ENCODE results near the gene VPS33B. TPM values are rescaled to one million over a fixed set of nuclear protein-coding genes. Genes with fewer than 3 reads are reported as not detected.

Gene VPS33B
- total RNA-seq, 1 experiment from 2014 or later = 19.5 TPM

DNA sequence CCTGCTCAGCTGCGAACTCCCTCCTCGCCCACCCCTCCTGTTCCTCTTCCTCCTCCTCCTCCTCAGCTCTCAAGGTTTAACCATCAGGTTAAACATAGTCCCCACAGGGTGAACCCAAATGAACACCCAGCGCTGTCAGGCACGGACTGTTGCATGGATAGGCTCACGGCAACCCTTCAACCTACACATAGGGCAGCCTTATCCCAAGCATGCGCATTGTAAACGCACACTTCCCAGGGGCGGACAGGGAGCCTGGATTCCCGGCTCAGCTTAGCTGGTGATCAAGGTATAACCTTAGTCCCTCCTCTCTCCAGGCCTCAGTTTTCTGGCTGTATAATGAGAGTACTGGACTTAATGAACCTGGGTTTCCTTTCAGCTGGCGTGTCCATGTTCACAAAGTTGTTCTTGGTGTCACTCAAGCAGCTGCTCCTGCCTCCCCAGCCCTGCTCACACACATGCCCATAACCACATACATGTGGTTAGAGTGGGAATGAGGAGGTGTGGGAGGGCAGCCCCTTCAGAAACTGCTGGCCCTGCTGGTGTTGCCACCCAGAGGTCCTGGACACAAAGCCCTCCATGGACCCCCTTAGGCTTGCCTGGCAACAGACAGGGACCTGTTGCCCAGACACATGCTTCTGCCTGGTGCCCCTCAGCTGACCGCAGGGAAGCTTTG, 20.9 kb upstream of the VPS33B start:
- ChIA-PET CTCF (no interaction called here), POLR2A (ENCODE audit: low non-redundant PET) (interaction anchor here (0.6 kb wide), 1 partner anchor 53 kb away, joined by 12 read pairs; no protein-coding TSS in a partner anchor)
- TF ChIP-seq, protein P1, sequence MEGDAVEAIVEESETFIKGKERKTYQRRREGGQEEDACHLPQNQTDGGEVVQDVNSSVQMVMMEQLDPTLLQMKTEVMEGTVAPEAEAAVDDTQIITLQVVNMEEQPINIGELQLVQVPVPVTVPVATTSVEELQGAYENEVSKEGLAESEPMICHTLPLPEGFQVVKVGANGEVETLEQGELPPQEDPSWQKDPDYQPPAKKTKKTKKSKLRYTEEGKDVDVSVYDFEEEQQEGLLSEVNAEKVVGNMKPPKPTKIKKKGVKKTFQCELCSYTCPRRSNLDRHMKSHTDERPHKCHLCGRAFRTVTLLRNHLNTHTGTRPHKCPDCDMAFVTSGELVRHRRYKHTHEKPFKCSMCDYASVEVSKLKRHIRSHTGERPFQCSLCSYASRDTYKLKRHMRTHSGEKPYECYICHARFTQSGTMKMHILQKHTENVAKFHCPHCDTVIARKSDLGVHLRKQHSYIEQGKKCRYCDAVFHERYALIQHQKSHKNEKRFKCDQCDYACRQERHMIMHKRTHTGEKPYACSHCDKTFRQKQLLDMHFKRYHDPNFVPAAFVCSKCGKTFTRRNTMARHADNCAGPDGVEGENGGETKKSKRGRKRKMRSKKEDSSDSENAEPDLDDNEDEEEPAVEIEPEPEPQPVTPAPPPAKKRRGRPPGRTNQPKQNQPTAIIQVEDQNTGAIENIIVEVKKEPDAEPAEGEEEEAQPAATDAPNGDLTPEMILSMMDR (conservative IDR thresholded peaks at IDR 0.05; ENCODE audit: low read depth, low read length) = no peak
- TF ChIP-seq EZH2 (IDR thresholded peaks at IDR 0.05; ENCODE audit: borderline replicate concordance, low read depth, low read length, poor library complexity, severe bottlenecking) = no peak
- no peaks in the 10 kb centered on the region for H3K36me3 ChIP-seq (ENCODE audit: insufficient read depth, low read length, poor library complexity, severe bottlenecking)
- no peak overlapping the region for H3K4me3 ChIP-seq (ENCODE audit: low read depth, low read length, poor library complexity, severe bottlenecking)
- no peaks in the 10 kb centered on the region for H3K27me3 ChIP-seq (replicated peaks; ENCODE audit: insufficient read depth, low read depth, low read length, poor library complexity)
- no peaks in the 10 kb centered on the region for H3K9me3 ChIP-seq (ENCODE audit: low read depth, low read length, poor library complexity, severe bottlenecking)
- no peaks in the 10 kb centered on the region for H3K4me1 ChIP-seq (ENCODE audit: insufficient read depth, low read length, poor library complexity, severe bottlenecking)
- H3K27ac ChIP-seq (ENCODE audit: low read depth, low read length, poor library complexity, severe bottlenecking) = no peak overlapping the region
- no TSS peak for BruUV-seq (replicated peaks)
- intact Hi-C loops (cut with micrococcal nuclease; ENCODE audit: unreplicated experiment) = no loop called here
- DNase-seq (ENCODE audit: low spot score) = no peak

DNA sequence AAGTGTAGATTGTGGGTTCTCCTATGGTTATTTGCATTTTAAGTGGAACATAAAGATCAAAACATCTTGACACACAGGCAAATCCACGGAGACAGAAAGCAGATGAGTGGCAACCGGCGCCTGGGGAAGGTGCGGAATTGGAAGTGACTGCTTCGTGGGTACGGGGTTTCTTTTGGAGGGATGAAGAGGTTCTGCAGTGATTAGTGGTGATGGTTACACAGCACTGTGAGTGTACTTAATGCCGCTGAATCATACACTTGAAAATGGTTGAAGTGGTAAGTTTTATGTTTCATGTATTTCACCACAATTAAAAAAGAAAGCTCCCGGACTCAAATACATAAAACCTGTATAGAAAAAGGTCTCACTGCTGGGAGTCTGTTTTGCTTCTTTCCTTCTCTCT, 18.5 kb upstream of the VPS33B start:
- no peak overlapping the region for H3K4me3 ChIP-seq (ENCODE audit: low read depth, low read length, poor library complexity, severe bottlenecking)
- H3K27me3 ChIP-seq (replicated peaks; ENCODE audit: insufficient read depth, low read depth, low read length, poor library complexity) = no peaks in the 10 kb centered on the region
- no peaks in the 10 kb centered on the region for H3K9me3 ChIP-seq (ENCODE audit: low read depth, low read length, poor library complexity, severe bottlenecking)
- no peaks in the 10 kb centered on the region for H3K36me3 ChIP-seq (ENCODE audit: insufficient read depth, low read length, poor library complexity, severe bottlenecking)
- intact Hi-C loops (cut with micrococcal nuclease; ENCODE audit: unreplicated experiment) = no loop called here
- ChIA-PET CTCF (no interaction called here), POLR2A (ENCODE audit: low non-redundant PET) (no interaction called here)
- H3K27ac ChIP-seq (ENCODE audit: low read depth, low read length, poor library complexity, severe bottlenecking) = no peak overlapping the region
- no peak for DNase-seq (ENCODE audit: low spot score)
- no TSS peak for BruUV-seq (replicated peaks)
- TF ChIP-seq EZH2 (IDR thresholded peaks at IDR 0.05; ENCODE audit: borderline replicate concordance, low read depth, low read length, poor library complexity, severe bottlenecking) = no peak
- TF ChIP-seq, protein P1 (conservative IDR thresholded peaks at IDR 0.05; ENCODE audit: low read depth, low read length) = no peak
- no peaks in the 10 kb centered on the region for H3K4me1 ChIP-seq (ENCODE audit: insufficient read depth, low read length, poor library complexity, severe bottlenecking)

DNA sequence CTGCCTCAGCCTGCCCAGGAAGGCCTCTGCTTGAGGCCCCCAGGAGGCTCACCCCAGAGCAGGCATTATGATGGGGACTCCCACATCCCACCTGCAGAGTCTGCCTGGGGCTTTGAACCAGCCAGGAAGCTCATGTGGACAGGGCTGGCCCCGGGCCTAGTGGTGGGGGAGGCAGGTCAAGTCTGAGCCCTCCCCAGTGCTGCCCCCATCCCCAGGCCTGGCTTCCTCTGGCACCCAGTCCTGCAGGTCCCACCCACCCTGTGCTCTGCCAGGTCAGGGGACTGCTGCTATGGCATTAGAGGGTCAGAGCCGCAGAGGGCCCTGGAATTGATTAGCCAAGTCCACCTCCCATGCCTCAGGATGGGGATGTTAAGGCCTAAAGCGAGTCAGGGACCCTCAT, 17.6 kb upstream of the VPS33B start:
- Histone ChIP-seq H3K27ac (ENCODE audit: low read depth, low read length, poor library complexity, severe bottlenecking) (no peak overlapping the region), H3K4me3 (ENCODE audit: low read depth, low read length, poor library complexity, severe bottlenecking) (no peak overlapping the region), H3K9me3 (ENCODE audit: low read depth, low read length, poor library complexity, severe bottlenecking) (no peaks in the 10 kb centered on the region), H3K36me3 (ENCODE audit: insufficient read depth, low read length, poor library complexity, severe bottlenecking) (no peaks in the 10 kb centered on the region), H3K4me1 (ENCODE audit: insufficient read depth, low read length, poor library complexity, severe bottlenecking) (no peaks in the 10 kb centered on the region), H3K27me3 (replicated peaks; ENCODE audit: insufficient read depth, low read depth, low read length, poor library complexity) (no peaks in the 10 kb centered on the region)
- intact Hi-C loops (cut with micrococcal nuclease; ENCODE audit: unreplicated experiment) = no loop called here
- DNase-seq (ENCODE audit: low spot score) = no peak
- ChIA-PET CTCF (no interaction called here), POLR2A (ENCODE audit: low non-redundant PET) (no interaction called here)
- no TSS peak for BruUV-seq (replicated peaks)
- no peak for TF ChIP-seq EZH2 (IDR thresholded peaks at IDR 0.05; ENCODE audit: borderline replicate concordance, low read depth, low read length, poor library complexity, severe bottlenecking)
- TF ChIP-seq, protein P1 (conservative IDR thresholded peaks at IDR 0.05; ENCODE audit: low read depth, low read length) = no peak
